ENCODE measurements around the gene SLC25A22. TPM values are rescaled to one million over a fixed set of nuclear protein-coding genes. Genes with fewer than 3 reads are reported as not detected.

The SLC25A22 gene
- total and polyA plus RNA-seq, 9 of the 15 experiments (the other 6 are each of a cell fraction or from before 2014, with no cell fraction given): 0.41 to 55.4 (median 11.4) TPM

GRCh38 chr11:838441-839279 lies 40.6 kb upstream of the SLC25A22 start (continued):
- TF ChIP-seq EWSR1 (IDR thresholded peaks at IDR 0.05; ENCODE audit: borderline replicate concordance, low read depth, partially characterized antibody): no peak
- no peak for TF ChIP-seq RNF2 (IDR thresholded peaks at IDR 0.05)
- TF ChIP-seq GMEB1 (CRISPR knock-in tag; IDR thresholded peaks at IDR 0.05): no peak
- no peak; the same call in 1 of the 2 replicates for TF ChIP-seq POLR2AphosphoS5 (IDR thresholded peaks at IDR 0.05; ENCODE audit: control insufficient read depth, insufficient read depth, low read depth, low read length)
- TF ChIP-seq TEAD4 (IDR thresholded peaks at IDR 0.05; ENCODE audit: low read length): no peak
- no peak for TF ChIP-seq TEAD4 (CRISPR knock-in tag; IDR thresholded peaks at IDR 0.05; ENCODE audit: borderline replicate concordance)
- TF ChIP-seq SRSF9 (IDR thresholded peaks at IDR 0.05; ENCODE audit: borderline replicate concordance, low read depth, low read length): no peak
- no peak for TF ChIP-seq NR3C1 (CRISPR knock-in tag; IDR thresholded peaks at IDR 0.05)
- TF ChIP-seq XRCC5 (IDR thresholded peaks at IDR 0.05; ENCODE audit: low read depth, low read length): no peak
- TF ChIP-seq ZNF384 (IDR thresholded peaks at IDR 0.05; ENCODE audit: low read depth, low read length): no peak
- TF ChIP-seq THRA (IDR thresholded peaks at IDR 0.05): no peak
- no peak for TF ChIP-seq SAFB (IDR thresholded peaks at IDR 0.05; ENCODE audit: borderline replicate concordance, low read depth, low read length)
- no peak for TF ChIP-seq ZNF347 (CRISPR knock-in tag; IDR thresholded peaks at IDR 0.05; ENCODE audit: low read depth)
- TF ChIP-seq ZNF24 (IDR thresholded peaks at IDR 0.05): no peak
- no peak for TF ChIP-seq GABPB1 (CRISPR knock-in tag; IDR thresholded peaks at IDR 0.05)
- no peak for TF ChIP-seq BRD4 (IDR thresholded peaks at IDR 0.05)
- TF ChIP-seq MAZ (CRISPR knock-in tag; conservative IDR thresholded peaks at IDR 0.05 in 1 of 2, IDR thresholded peaks at IDR 0.05 in 1 of 2): peak in 1 of 2 experiments; percentile 27; a peak in 1 of 4 replicates
- TF ChIP-seq NKRF (IDR thresholded peaks at IDR 0.05; ENCODE audit: borderline replicate concordance): peak; percentile 62
- no peak for TF ChIP-seq ZNF124 (CRISPR knock-in tag; IDR thresholded peaks at IDR 0.05)
- TF ChIP-seq HMG20B (CRISPR knock-in tag; IDR thresholded peaks at IDR 0.05): no peak
- TF ChIP-seq FOXP4 (CRISPR knock-in tag; IDR thresholded peaks at IDR 0.05; ENCODE audit: borderline replicate concordance): no peak; the same call in 1 of the 2 replicates
- TF ChIP-seq MCM7 (IDR thresholded peaks at IDR 0.05): no peak
- no peak for TF ChIP-seq JUNB (CRISPR knock-in tag; conservative IDR thresholded peaks at IDR 0.05)

Data from K562 (cell line).